Fibroblast of the conjunctiva (primary cell): ENCODE measurements around the gene LRBA.
"Not testable (repeated sequence)": the region's sequence is repeated elsewhere in the genome, so short reads cannot be mapped to it uniquely, and the experiment has no call there.

Experiments
- DNase-seq: peaks from one replicate; pipeline ENCODE4 v3.0.0-alpha.2; 2010; ENCODE audit warnings: low read depth

LRBA gene

DNA sequence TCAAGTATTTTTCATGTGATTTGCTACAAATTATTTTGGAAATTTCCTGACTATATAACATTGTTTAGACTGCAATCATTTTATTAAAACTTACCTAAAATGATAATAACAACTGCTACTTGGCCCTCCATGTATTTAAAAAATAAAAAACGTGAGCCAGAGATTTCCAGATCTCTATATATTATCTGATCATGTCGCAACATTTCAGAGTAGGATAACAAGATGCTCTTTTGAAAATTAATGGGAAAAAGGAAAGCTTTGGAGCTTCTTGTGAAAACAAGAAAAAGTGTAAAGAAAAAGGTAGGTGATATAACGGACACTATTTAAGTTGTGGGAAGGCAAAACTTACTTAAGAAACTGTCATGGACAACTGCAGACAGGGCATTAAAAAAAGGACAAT lies 448.0 kb downstream of the LRBA start:
- no peak for DNase-seq

DNA sequence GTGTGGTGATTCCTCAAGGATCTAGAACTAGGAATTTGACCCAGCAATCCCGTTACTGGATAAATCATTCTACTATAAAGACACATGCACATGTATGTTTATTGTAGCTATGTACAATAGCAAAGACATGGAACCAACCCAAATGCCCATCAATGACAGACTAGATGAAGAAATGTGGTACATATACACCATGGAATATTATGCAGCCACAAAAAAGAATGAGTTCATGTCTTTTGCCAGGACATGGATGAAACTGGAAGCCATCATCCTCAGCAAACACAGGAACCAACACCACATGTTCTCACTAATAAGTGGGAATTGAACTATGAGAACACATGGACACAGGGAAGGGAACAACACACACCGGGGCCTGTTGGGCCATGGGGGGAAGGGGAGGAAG lies 450.1 kb downstream of the LRBA start:
- not testable (repeated sequence) for DNase-seq

DNA sequence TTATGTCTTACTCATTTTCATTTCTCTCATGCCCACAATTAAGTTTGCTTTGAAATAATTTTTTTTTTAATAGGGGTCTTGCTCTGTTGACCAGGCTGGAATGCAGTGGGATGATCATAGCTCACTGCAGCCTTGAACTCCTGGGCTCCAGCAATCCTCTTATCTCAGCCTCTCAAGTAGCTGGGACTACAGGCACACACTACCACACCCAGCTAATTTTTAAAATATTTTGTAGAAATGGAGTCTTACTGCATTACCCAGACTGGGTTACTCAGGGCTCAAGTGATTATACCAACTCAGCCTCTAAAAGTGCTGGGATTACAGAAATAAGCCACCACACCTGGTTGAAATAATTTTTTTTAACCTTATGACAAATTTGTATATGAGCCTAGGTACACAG lies 452.3 kb downstream of the LRBA start:
- DNase-seq, result no peak

DNA sequence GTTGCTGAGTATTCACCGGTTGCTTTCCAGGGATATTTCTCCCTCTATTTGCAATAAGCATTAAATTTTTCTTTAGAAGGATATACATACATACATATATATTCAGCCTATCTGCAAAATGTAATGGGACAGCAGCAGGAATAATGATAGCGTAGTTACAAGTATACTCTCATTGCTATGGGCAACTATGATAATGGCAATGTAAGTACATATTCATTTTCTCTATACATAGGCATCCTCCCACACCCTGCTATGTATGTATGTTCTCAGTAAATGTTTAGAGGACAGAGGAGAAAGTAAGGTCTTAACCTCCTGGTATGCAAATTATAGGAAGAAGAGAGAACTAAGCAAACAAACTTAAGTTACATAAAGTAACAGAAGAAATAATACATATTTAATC lies 452.8 kb downstream of the LRBA start:
- DNase-seq, result no peak

DNA sequence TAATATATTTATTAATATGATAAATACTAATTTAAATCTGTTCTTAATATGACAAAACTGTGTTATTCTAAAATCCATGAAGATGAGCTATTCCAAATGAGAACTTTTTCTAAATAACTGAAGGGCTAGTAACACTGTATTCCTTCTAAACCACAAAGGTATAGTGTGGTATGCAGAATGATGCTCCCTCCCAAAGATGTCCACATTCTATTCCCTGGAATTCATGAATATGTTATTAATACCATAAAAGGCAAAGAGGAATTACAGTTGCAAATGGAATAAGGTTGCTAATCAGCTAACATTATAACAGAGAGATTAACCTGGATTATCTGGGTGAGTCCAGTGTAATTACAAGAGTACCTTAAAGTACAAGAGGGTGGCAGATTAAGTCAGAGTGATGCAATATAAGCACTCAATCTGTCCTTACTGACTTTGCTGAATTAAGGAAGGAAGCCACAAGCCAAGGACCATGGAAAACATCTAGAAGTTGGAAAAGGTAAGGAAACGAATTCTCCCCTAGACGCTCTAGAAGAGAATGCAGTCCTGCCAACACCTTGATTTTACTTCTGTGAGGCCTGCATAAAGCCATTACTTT lies 453.8 kb downstream of the LRBA start:
- no peak for DNase-seq

DNA sequence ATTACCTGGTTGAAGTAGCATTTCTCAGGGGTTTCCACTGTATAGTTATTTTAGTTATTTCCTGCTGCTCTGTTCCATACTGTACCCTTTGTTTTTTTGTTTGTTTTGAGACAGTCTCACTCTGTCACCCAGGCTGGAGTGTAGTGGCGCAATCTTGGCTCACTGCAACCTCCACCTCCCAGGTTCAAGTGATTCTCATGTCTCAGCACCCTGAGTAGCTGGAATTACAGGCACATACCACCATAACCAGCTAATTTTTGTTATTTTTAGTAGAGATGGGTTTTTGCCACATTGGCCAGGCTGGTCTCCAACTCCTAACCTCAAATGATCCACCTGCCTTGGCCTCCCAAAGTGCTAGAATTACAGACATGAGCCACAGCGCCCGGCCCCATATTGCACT lies 457.3 kb downstream of the LRBA start:
- DNase-seq, result not testable (repeated sequence)

DNA sequence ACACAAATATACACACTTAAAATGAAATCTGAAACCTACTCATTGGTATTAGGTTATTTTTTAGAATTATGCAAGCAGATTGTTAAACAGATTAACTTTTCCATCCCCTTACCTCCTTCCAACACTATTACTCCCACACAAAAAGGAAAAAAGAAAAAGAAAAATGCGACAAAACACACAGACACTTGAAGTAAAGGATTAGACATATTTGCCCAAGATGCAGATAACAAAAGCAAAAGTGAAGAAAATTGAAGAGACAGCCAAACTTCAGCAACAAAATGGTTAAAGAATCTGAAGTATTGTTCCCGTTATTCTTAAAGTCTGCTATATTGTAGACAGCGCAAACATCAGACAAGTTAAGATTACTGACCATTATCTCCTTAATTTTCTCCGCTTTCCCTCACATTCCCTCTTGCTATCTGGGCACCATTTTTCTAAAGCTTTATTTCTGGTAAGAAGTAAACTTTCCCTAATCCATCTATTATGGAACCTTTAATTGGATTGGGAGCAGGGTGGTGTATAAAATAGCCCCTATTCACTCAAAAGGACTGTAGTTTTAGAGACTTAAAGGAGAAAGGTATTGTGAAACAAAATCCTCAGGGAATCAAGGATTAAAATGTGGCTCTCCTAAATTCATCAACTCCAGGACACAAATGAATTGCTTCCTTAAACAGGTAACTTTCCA lies 467.8 kb downstream of the LRBA start:
- DNase-seq, result no peak

DNA sequence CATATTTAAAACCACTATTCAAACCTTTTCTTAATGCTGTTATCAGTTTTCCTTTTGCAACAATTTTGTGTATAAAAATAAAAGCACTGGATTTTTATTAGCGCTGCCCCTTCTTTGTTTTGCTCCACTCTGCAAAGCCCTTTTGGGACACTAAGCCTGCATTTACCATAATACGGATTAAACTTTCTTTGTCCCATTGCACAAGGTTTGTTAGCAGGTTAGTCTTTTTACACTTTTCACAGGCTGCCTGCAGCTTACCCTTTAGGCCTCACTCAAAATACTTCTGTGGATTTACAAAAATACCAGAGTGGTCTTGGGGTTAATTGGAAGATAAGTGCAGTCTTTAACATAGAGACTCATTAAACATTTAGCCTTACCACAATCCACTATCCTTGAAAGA lies 468.8 kb downstream of the LRBA start:
- no peak for DNase-seq

DNA sequence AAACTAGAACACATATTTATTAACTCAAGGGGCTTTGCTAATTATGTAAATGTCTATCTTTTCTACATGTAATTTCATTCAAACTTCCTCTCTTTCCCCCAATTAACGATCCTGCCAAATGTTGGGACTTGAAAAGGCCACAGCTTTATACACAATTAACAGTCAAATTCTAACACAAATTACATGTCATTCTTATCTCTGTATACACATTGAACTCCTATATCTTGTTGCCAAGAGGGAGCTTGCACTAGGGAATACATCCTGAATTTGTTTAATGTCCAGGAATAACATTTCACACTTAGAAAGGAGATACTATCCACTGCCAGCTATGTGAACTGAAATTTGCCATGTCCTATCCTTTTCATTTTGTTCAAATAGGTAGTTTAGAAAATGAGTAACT lies 472.0 kb downstream of the LRBA start:
- no peak for DNase-seq

DNA sequence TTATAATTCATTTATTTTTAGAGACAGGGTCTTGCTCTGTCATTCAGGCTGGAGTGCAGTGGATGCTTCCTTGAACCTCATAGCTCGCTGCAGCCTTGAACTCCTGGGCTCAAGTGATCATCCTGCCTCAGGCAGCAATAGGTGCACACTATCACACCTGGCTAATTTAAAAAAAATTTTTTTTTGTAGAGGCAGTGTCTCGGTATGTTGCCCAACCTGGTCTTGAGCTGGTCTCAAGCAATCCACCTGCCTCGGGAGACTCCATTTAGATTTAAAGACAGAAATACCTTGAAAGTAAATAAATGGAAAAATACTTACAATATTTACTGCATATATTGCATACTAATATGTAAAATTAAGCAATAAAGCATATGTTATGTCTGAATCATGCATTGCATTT lies 473.4 kb downstream of the LRBA start:
- DNase-seq, result no peak

DNA sequence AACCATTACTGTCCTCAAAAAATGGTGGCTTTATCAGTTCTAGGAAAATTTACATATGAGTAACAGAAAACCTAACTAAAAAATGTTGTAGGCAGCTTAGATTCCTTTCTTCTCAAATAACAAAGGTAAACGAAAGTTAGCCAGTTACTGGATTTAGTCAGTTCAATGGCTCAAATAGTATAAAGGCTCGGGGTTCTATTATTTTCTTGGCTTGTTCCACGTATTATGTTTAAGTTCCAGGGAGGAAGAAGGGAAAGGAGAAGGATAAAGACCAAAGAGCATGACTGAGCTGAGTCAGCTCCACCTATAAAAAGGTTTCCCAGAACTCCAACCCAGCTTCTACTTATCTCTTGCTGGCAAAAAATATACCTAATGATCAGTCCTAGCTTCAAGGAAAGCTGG lies 474.1 kb downstream of the LRBA start:
- no peak for DNase-seq

DNA sequence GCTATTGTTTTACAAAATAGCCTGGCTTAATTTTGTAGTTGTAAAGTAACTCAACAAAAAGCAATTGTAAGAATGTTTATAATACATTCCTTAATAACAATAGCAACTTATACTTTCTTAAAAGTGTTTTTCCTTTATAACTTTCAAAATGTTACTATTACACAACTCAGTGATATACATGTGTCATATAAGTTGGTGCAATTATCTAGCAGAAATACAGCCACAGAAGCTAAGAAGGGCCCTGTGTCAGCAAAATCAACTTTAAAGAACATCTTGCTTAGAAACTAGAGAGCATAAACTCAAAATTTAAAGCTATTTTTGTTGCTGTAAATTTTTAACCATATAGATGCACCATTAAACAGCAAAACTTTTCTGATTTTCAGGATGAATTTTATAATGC lies 474.5 kb downstream of the LRBA start:
- no peak for DNase-seq

DNA sequence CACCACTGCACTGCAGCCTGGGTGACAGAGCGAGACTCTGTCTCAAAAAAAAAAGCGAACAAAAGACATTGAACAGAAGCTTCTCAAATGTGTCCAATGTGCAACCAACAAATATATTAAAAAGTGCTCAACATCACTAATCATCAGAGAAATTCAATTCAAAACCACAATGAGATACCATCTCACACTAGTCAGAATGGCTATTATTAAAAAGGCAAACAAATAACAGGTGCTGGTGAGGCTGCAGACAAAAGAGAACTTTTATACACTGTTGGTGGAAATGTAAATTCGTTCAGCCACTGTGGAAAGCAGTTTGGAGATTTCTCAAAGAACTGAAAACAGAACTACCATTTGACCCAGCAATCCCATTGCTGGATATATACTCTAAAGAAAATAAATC lies 477.2 kb downstream of the LRBA start:
- DNase-seq, result not testable (repeated sequence)

DNA sequence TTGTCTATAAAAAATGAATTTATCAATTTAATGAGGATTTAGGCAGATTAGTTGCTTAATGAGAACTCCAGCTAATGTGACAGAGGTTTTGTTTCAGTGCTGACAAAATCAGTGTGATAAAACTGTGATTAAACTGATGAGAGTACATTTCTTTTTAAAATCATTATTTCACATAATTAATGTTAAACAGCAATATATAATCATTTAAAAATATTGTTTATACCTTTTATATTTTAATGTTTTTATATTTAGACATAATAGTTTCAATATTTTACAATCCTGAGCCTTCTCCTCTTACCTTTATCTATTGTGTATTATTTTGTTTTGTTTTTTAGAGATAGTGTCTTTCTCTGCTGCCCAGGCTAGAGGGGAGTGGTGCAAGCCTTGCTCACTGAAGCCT lies 480.3 kb downstream of the LRBA start:
- DNase-seq, result no peak

DNA sequence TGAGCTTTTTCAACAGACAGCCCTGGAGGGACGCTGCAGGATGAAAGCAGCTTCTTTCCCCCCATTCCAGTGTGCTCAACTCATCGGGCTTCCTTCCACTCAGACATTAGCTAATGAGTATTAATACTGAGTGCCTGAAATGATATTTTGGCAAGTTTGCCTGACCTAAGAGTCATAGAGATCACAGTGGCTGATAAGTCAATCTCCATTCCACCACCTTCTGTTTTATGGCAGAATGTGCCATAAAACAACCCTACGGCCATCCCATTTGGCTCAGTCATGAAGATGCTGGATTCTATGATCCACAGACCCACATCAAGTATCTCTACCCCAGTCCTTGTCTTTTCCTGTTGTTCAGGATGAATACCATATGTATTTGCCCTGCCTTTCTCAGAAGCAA lies 481.4 kb downstream of the LRBA start:
- no peak for DNase-seq

DNA sequence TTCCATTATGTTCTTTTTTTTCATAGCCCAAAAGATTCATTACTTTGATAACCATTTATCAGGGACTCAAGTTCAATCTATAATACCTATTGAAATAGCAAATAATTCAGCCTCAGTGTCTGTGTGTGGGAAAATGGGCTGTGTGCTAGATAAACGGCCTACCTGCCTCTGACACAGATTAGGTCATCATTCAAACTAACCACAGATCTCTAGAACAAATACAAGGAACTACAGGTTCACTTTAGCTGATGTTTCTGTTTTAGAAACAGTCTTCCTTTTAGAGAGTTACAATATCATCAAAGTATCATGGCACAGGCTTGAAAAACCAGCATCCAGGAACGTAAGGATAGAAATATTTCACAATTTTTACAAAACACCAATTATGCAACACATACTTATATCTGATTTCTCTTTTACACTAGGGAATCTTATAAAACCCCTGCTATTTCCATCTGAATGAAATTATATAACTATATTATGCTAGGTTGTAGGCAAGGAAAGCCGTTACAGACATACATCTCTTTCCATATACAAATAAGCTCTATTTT lies 489.7 kb downstream of the LRBA start:
- DNase-seq, result no peak

DNA sequence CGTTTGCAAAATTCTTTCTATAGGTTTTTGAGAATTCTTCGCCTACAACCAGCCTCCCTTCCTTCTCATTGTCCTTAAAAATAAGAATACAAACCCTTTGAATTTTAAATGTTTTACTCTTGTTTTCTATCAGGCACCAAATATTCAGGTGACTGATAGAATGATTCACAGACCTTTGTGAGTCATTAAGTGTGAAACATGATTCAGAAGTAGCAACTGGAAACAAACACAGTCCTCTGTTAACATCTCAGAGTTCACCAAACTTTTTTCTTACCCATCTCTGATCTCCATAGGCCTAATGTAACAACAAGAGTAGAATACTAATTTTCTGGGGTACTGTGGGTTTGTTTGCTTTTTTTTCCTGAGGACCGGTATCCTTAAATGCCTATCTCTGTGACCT lies 496.5 kb downstream of the LRBA start:
- no peak for DNase-seq

DNA sequence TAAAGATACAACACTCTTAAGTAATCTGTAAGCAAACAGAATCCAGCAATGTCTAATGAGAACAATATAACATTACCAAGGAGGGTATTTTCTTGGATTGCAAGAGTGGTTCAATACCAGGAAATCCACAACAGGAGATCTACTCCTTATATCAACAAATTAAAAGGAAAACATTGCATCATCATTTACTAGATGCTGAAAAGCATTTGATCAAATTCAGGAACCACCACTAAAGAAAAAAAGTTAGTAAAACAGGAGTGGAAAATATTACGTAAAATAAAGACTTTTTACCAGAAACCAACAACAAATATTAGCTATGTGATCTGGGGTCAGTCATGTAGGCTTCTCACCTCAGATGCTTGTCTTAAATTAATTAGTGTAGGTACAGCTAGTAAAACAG lies 499.9 kb downstream of the LRBA start:
- no peak for DNase-seq

DNA sequence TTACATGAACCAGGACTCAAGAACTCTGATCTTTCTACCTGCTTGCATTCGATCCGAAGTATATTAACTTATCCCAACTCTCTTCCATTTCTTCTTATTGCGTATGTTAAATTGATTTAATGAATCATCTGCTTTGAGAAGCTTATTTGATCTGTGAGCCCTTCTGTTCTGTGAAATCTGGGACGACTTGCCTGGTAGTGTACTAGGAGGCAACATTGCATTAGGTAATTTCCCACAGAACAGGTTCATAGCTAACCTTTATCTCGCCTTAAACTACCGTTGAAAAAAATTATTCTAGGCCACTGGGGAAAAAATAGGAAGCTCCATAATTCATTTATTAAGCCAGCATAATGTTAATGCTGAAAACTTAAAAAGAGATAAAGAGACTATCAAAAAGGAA lies 500.4 kb downstream of the LRBA start:
- no peak for DNase-seq

DNA sequence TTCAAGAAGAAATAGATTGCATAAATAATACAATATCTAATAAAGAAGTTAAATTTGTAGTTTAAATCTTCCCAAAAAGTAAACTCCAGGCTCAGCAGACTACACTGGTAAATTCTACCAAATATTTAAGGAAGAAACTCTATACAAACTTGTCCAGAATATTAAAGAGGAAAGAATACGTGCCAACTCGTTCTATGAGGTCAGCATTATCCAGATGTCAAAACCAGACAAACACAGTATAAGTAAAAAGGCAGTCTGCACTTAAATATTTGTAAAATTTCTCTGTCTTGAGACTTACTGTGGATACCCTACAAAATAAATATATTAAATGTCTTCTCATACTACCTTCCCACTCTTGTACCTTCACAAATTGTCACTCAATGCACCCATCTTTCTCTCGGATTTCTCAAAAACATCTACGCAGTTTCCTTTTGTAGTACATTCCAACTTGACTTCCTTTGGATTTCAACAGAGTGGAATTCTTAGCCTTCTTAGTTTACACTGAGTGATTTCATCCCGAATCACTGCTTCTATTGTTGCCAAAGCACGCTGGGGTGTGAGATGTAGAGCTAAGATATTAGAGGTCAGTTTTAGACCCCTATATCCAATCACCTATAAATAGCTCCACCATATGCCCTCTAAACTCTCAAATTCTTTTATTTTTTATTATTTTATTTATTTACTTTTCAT lies 504.8 kb downstream of the LRBA start:
- peak; percentile 34 for DNase-seq

DNA sequence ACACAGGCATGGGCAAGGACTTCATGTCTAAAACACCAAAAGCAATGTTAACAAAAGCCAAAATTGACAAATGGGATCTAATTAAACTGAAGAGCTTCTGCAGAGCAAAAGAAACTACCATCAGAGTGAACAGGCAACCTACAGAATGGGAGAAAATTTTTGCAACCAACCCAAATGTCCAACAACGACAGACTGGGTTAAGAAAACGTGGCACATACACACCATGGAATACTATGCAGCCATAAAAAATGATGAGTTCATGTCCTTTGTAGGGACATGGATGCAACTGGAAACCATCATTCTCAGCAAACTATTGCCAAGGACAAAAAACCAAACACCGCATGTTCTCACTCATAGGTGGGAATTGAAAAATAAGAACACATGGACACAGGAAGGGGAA lies 507.4 kb downstream of the LRBA start:
- DNase-seq, result not testable (repeated sequence)

DNA sequence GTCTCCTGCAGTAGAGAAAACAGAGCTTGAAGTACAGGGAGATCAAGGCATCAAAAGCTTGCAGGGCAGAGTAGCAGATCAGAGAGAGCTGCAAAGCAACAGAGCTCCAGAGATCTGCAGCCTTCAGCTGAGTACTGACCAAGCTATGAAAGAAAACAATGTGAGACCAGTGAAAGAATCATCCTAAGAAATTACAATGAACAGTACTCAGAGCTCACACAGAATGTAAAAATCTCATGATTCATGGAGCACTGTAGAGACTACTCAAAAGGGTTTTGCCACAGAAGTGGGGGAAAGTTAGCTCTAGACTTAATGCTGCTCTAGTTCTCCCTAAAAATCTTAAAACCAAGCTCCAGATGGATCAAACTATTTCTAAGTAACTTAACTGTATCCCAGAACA lies 513.1 kb downstream of the LRBA start:
- DNase-seq, result no peak

DNA sequence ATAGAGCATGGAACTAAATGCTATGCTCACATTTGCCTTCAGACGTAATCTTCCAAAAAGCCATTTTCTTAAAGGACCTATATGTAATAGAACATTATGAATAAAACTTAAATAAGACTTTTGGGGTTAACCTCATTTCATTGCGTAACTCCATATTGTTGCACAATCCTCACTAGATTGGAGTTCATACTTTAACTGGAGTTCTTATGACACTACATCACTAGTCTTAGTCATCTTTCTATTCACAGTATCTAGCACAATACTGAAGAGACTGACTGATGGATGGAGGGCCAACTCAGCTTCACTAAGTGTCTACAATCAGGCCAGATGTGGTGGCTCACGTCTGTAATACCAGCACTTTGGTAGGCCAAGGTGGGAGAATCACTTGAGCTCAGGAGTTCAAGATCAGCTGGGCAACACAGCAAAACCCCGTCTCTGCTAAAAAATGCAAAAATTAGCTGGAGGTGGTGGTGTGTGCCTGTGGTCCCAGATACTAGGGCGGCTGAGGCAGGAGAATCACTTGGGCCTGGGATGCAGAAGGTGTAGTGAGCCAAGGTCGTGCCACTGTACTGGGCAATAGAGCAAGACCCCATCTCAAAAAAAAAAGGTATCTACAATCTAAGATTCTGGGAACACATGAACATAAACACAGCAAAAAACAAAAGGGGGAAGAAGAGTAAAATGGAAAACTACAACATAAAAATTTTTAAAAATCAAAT lies 513.9 kb downstream of the LRBA start:
- DNase-seq, result peak; percentile 57
